GM12892 (cell line): ENCODE data around the gene ASTN2.

Experiments used
- POLR2A ChIP-seq: IDR thresholded peaks from 2 replicates; pipeline ENCODE4 v1.6.1; 2011; ENCODE audit warnings: low read depth, low read length, control low read depth
- POLR2AphosphoS5 ChIP-seq: IDR thresholded peaks from 2 replicates; pipeline ENCODE4 v1.6.1; 2011; ENCODE audit warnings: low read depth, low read length, control low read depth
- TAF1 ChIP-seq: IDR thresholded peaks from 2 replicates; pipeline ENCODE4 v1.6.1; 2011; ENCODE audit warnings: low read depth, mild to moderate bottlenecking, control low read depth, low read length, borderline replicate concordance

GRCh38 chr9:116897201-116897600 is 517.7 kb downstream of the ASTN2 start:
- no peak for TF ChIP-seq POLR2A
- TF ChIP-seq POLR2AphosphoS5 = no peak
- no peak for TF ChIP-seq TAF1
